Stimulated activated CD8-positive, alpha-beta memory T cell treated with anti-CD3 and anti-CD28 coated beads, Interleukin-4, amount 100 ng/mL, for 4 hours (primary cell): ENCODE measurements around the gene LYZL2.
"Not testable (repeated sequence)": the region's sequence is repeated elsewhere in the genome, so short reads cannot be mapped to it uniquely, and the experiment has no call there.

Experiments used
- DNase-seq, 2 donors: peaks; one replicate each; pipeline ENCODE4 v3.0.0-alpha.2; 2020; ENCODE audit warnings: low read depth in 2 of 2, low spot score in 1 of 2

The LYZL2 gene

DNA sequence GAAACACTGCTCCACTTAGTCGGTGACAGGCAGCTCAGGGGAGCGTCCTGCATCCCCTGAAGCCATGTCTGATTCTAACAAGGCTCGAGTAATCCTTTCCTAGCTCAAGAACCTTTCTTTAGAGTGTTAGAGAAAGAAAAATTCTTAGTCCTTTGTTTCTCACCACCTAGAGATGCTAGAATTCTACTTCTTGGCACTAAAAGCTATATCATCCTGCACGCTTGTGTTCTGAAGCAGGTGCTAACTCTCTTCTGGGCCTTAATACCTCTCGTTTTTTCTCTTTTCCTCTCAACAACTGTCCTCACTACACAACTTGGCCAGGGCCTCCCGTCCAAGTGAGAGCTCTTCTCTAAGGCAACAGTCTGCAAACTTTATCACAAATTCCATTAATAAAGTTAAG, at the start of gene LYZL2:
LYZL2 (minus strand) TSS at position 101 of the 400 bp plus-strand sequence. CDS start 2,838 bp downstream, outside the sequence.
- no peak for DNase-seq

DNA sequence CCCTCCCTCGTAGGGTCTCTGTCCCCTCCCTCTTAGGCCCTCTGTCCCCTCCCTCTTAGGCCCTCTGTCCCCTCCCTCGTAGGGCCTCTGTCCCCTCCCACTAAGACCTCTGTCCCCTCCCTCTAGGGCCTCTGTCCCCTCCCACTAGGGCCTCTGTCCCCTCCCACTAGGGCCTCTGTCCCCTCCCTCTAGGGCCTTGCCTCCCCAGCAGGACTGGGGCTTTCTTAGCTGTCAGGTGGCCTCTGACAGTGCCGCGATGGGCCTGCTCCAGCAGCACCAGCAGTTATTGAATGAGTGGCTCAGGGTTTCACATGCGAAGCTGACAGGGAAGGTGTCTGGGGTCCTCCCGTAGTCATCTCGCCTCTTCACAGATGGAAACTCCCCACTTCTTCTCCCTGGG, 48.1 kb upstream of the LYZL2 start:
- not testable (repeated sequence) for DNase-seq

DNA sequence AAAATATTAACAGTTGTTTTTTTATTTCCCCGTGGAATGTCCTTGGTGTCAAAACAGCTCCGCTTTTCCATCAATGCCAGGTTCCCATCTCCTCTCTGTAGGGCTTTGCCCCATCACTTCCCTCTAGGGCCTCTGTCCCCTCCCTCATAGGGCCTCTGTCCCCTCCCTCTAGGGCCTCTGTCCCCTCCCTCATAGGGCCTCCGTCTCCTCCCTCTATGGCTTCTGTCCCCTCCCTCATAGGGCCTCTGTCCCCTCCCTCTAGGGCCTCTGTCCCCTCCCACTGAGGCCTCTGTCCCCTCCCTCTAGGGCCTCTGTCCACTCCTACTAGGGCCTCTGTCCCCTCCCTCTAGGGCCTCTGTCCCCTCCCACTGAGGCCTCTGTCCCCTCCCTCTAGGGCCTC, 47.6 kb upstream of the LYZL2 start:
- not testable (repeated sequence) for DNase-seq

GRCh38 chr10:30675791-30676718, 46.5 kb upstream of the LYZL2 start:
- DNase-seq = no peak

GRCh38 chr10:30674796-30675195, 45.2 kb upstream of the LYZL2 start:
- no peak for DNase-seq

GRCh38 chr10:30673262-30673661, 43.7 kb upstream of the LYZL2 start:
- DNase-seq = not testable (repeated sequence)

DNA sequence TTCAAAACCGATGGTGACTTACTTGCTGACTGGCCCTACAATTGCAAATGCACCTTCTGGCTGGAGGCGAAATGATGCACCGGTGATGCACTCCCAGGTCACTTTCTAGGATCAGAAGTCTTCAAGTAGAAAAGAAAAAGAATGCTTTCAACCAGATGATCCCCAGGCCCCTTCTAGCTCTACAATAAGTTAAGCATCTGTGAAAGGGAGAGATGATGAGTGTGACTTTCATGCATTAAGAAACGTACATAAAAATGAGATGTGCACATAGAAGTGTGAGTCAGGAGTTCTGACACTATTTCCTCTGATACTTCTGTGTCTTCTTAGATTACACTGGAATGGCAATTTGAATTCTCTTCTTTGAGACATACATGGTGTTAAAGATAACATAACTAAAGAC, 42.8 kb upstream of the LYZL2 start:
- not testable (repeated sequence) for DNase-seq

GRCh38 chr10:30671026-30671616, 41.6 kb upstream of the LYZL2 start:
- no peak for DNase-seq

DNA sequence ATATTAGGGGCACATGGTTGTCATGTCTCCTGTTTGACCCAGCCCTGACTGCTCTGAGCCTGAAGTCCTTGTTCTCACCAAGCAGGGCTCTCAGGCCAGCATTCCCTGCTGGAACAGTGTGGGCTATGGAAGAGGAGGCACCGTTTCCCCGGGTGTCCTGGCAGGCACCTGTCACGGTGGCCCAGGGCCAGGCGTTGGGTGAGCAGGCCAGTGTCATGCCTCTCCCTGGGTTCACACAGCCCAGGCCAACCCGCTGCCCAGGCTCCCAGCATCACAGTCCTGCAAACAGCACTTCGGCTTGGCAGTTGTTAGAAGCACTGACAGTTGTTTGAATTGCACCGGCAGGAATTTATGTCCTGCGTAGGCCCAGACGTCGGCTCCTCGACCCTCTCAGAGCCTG, 38.4 kb upstream of the LYZL2 start:
- not testable (repeated sequence) for DNase-seq

GRCh38 chr10:30663403-30663802, 33.9 kb upstream of the LYZL2 start:
- not testable (repeated sequence) for DNase-seq

DNA sequence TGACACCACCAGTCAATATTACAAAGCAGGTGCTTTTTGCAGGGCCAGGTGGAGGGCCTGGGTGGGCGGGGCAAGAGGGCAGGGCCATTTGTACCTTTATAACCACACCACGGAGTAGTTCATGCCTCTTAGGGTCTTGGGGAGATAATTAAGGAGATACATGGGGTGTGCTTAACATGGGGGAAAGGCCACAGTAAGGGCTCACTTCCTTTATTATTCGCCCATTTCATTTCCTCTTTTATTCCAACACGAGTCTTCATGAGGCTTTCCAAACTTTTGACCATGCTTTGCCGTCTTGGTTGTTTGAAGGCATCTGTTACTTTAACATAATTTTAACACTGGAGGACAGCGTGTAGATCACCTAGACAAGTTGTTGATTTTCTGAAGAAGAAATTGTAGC, 33.3 kb upstream of the LYZL2 start:
- no peak for DNase-seq

- not testable (repeated sequence) for DNase-seq
Measured at GRCh38 chr10:30660314-30660713, 30.8 kb upstream of the LYZL2 start.

DNA sequence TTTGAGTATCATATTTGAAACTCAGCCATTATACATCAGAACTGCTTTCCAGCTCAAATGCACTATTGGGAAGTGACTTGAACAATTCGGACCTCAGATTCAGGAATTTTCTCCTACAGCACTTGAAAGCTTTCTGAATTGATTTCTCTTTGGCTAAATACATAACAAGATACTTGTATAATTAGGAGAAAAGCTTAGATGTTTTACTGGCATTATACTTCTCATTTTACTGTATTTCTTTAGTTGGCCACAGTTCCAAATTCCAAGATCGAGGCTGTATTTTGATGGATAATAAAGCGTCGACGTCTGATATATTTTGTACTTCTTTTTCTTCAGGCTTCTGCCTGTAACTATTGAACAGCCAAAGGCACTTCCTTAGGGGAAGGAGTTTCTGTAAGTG, 26.7 kb upstream of the LYZL2 start:
- no peak for DNase-seq

GRCh38 chr10:30655001-30655400, 25.4 kb upstream of the LYZL2 start:
- not testable (repeated sequence) for DNase-seq

DNA sequence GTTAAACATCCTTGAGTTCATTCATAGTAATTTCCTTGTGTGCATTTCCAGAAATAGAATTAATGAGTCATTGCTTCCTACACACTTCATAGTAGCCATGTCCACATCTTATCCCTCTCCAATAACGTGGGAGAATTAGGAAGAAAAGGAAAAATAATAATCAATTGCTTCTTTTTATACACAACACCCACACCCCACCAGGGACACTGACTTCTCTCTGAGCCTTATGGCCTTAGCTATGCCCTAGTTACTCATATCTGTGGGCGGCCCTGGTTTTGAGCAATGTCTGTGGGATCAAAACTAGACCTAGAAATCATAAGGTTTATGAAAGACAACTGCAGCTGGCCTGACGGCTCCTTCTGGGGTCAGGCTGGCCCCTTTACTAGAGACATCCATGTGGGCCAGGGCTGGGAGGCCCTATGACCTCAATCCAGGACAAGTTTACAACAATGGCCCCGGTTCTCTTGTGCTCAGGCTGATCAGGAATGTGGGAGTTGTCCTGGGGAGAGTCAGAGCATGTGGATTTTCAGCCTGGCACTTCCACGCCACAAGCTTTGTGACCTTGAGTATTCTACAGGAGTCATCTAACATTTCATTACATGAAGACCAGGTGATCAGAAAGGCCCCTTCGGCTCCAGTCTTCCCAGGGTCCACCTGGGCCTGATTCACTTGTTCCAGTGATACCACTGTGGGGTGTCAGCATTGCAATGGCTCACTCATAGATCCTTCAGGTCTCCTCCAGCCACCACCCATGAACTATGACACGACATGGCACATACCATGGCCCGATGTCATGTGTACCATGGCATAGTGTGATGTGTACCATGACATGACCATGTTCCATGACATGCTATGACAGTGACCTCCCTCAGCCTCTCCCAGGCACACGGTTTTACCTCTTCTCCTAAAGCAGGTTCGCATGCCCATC, 22.2 kb upstream of the LYZL2 start:
- not testable (repeated sequence) for DNase-seq

- DNase-seq = no peak
Measured at GRCh38 chr10:30647089-30647488, 17.5 kb upstream of the LYZL2 start.

DNA sequence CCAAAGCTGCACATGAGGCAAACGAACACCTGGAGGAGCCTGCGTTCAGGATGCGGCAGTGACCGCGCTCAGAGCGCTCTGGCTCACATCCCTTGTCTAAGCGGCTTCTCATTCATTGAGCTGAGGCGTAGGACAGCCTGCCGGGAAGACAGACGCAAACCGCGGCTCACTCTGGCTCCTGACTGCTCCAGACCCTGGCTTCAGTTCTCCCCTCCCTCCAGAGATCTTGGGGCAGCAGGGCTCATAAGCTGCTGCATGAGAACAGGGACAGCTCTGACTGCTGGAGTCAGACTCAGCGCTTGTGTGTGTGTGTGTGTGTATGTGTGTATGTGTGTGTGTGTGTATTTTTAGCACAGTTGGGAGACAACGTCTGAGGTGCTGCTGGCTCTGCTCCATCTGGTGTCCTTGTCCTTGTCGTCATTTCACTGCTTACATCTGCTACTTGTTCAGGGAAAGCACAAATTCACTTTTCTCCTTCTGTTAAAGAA, 15.8 kb upstream of the LYZL2 start:
- DNase-seq = no peak

DNA sequence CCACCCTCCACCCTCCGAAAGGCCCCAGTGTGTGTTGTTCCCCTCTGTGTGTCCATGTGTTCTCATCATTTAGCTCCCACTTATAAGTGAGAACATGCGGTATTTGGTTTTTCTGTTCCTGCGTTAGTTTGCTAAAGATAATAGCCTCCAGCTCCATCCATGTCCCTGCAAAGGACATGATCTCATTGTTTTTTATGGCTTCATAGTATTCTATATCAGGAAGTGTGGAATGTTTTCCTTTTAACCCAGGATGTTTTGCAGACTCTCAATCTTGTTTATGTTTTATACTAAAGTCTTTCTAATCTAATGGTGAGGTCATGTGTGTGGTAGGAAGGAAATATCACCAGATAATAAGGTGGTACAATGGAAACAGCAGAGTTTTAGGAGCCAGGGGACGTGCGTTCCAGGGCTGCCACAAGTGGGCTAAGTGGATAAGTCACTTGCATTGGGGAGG, 14.9 kb upstream of the LYZL2 start:
- not testable (repeated sequence) for DNase-seq

DNA sequence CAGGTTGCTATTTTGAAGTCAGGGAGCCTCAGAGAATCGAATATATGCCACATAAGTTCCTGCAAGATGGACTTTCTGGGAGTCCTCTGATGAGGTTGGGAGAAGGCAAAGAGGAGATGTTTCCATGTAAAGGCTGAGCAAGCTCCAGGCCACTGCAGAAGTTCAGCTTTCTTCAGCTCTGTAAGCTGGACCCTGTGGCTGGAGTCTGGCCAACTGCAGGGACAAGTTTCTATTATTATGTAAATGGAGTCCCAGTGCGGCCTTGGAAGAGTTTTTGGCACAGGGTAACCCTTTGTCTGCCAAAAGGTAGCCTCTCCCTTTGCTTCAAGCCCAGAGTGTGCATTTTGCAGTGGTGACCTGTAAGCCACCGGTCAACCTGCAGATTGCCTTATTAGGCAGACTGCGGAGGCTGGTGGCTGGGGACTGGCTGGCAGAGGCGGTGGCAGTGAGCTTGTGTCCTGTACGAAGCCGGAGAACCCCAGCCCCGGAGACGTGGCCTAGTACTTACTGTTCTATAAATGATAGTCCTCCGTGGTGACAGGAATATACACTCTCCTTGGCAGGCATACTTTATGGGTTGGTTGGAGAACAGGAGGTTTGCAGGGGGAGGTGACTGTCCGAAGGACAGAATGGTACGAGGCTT, 14.1 kb upstream of the LYZL2 start:
- DNase-seq = not testable (repeated sequence)

GRCh38 chr10:30642856-30643255, 13.3 kb upstream of the LYZL2 start:
- not testable (repeated sequence) for DNase-seq
